Activated T-helper 17 cell treated with anti-CD3 and anti-CD28 coated beads, Interleukin-2, amount 50 U/mL, for 72 hours (primary cell): ENCODE data around the gene HYAL2. TPM values are rescaled to one million over a fixed set of nuclear protein-coding genes. Genes with fewer than 3 reads are reported as not detected.

Experiments used
- ATAC-seq: fragments of 150-1000 bp; cut with Tn5 transposase; replicated peaks from 2 replicates; pipeline ENCODE4 v1.10.0; 2021; ENCODE audit warnings: mild to moderate bottlenecking, moderate library complexity
- H3K27ac Mint-ChIP-seq: one replicate; pipeline ENCODE4 v1.8.0; 2022; ENCODE audit warnings: mixed read lengths
- H3K27me3 Mint-ChIP-seq: one replicate; pipeline ENCODE4 v1.8.0; 2022; ENCODE audit warnings: mixed read lengths
- H3K36me3 Mint-ChIP-seq: one replicate; pipeline ENCODE4 v1.8.0; 2022; ENCODE audit warnings: low read depth, mild to moderate bottlenecking, mixed read lengths
- H3K4me1 Mint-ChIP-seq: one replicate; pipeline ENCODE4 v1.8.0; 2022; ENCODE audit warnings: mixed read lengths
- H3K4me3 Mint-ChIP-seq: one replicate; pipeline ENCODE4 v1.8.0; 2022; ENCODE audit warnings: mild to moderate bottlenecking, mixed read lengths
- H3K9me3 Mint-ChIP-seq: one replicate; pipeline ENCODE4 v1.8.0; 2022; ENCODE audit warnings: mixed read lengths
- total RNA-seq, 2 donors: library from RNA; stranded (reverse); gene quantifications; one replicate each; pipeline ENCODE4 v1.2.3, GENCODE V29; 2022

The HYAL2 gene
- total RNA-seq, 2 donors from 2014 or later, result 5.1 to 8.5 TPM

DNA sequence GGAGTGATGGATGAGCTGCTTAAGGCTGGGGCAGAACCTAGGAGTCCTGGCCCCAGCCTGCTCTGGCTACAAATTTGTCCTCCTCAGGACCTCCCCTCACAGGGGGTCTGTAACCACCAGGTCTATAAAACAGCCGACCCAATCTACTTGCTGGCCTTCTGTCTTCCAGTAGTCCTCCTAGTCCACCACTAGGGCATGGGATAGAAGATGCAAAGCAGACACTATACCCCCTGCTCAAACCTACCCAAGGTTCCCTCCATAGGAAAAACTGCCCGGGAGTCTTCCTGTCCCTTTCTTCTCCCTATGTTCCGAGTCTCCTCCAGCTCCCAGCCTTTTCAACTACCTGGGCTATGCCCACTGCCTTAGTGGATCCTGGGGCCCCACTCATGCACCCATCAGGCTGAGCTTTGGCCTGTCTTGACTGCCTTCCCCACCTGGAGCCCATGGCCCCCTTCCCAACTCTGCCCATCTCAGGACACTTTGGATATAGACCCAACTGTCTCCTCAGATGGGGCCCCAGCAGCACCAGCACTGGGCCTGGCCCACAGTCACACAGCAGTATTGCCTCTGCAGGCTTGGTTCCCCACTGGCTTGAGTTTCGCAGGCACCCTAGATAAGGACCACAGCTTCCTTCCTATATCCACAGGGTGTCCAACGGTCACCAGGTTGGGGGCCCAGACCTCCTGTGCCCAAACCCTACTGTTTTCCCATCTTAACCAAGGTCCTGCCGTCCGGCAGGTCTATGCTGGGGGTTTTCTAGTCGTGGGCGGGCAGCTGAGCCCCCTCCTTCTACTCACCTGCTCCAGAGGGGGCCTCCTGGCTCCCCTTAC is 24.4 kb downstream of the HYAL2 start:
- H3K27me3 Mint-ChIP-seq, result no peaks in the 10 kb centered on the region
- peak overlapping the region; percentile 94 for H3K27ac Mint-ChIP-seq
- H3K4me1 Mint-ChIP-seq, result peaks cover 8% of the 10 kb centered on the region
- ATAC-seq, result no peak
- no peaks in the 10 kb centered on the region for H3K36me3 Mint-ChIP-seq
- H3K4me3 Mint-ChIP-seq, result peak overlapping the region; percentile 98
- H3K9me3 Mint-ChIP-seq, result no peaks in the 10 kb centered on the region

DNA sequence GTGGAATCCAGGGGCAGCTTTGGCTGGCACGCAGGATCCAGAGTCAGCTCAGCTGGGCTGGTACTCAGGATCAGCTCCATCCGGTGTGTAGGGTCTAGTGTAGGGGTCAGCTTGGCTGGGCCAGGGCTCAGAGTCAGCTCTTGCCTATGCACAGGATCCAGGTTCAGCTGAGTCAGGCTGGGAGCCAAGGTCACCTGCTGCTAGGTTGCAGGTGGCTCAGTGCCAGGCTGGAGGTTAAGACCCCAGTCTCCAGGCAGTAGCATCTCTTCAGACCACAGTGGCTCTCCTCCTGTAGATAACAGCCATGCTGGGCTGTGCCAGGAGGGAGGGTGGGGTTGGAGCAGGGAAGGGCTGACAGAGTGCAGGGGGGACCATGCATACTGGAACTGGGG is 25.2 kb downstream of the HYAL2 start:
- H3K36me3 Mint-ChIP-seq, result no peaks in the 10 kb centered on the region
- no peak overlapping the region for H3K27ac Mint-ChIP-seq
- H3K4me3 Mint-ChIP-seq, result peak overlapping the region; percentile 98
- H3K9me3 Mint-ChIP-seq, result no peaks in the 10 kb centered on the region
- no peaks in the 10 kb centered on the region for H3K27me3 Mint-ChIP-seq
- ATAC-seq, result no peak
- peaks cover 15% of the 10 kb centered on the region for H3K4me1 Mint-ChIP-seq

- Mint-ChIP-seq H3K4me3 (peak overlapping the region; percentile 98), H3K4me1 (peaks cover 16% of the 10 kb centered on the region), H3K27ac (no peak overlapping the region), H3K9me3 (no peaks in the 10 kb centered on the region), H3K36me3 (no peaks in the 10 kb centered on the region), H3K27me3 (no peaks in the 10 kb centered on the region)
- no peak for ATAC-seq
Measured at GRCh38 chr3:50296721-50297383, 25.7 kb downstream of the HYAL2 start.

GRCh38 chr3:50295553-50296431 is 26.8 kb downstream of the HYAL2 start:
- Mint-ChIP-seq H3K4me1 (peaks cover 22% of the 10 kb centered on the region), H3K36me3 (peaks cover 10% of the 10 kb centered on the region), H3K27me3 (no peaks in the 10 kb centered on the region), H3K9me3 (no peaks in the 10 kb centered on the region), H3K4me3 (no peak overlapping the region), H3K27ac (no peak overlapping the region)
- no peak for ATAC-seq

DNA sequence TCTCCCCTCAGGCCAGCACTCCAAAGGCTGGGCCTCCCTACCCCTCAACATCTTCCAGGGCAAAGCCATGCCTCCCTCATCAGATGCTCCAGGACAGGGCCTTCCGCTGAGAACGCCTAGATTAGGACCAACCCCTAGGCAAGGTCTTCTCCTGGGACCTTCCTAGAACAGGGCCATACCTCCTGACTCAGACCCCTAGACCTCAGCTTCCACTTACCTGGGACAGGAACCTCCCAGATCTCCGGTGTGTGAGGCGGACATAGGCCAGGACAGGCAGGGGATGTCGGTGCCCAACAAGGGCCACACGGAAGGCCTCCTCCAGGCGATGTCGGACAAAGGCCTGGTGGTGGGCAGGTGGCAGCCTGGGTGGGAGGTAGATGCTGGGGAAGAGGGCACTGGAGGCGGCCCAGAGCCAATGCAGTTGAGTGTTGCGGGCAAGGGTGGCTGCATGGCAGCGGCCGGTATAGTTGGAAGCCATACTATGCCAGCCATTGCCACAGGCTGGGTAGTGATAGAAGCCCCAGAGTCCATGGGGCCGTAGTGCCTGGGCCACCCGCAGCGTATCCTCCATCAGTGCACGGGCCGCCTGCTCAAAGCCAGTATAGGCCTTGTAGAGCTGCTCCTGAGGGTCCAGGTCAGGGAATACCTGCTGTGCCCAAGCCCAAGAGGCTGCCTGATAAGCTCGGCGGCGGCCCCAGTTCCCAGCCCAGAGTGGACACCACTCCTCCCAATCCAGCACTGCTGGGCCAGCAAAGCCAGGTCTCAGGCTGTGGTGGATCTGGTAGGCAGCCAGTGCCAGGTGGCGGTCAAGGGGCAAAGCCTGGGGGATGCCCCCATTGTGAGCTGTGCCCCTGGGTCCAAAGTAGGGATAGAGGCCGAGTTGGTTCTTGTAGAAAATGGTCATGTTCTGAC is 27.8 kb downstream of the HYAL2 start:
- peaks cover 14% of the 10 kb centered on the region for H3K4me1 Mint-ChIP-seq
- no peaks in the 10 kb centered on the region for H3K9me3 Mint-ChIP-seq
- no peak overlapping the region for H3K4me3 Mint-ChIP-seq
- H3K27ac Mint-ChIP-seq, result no peak overlapping the region
- ATAC-seq, result no peak
- no peaks in the 10 kb centered on the region for H3K27me3 Mint-ChIP-seq
- H3K36me3 Mint-ChIP-seq, result peaks cover 18% of the 10 kb centered on the region

GRCh38 chr3:50294089-50294488 is 28.5 kb downstream of the HYAL2 start:
- peaks cover 25% of the 10 kb centered on the region for H3K36me3 Mint-ChIP-seq
- peak overlapping the region; percentile 89 for H3K4me3 Mint-ChIP-seq
- H3K27me3 Mint-ChIP-seq, result no peaks in the 10 kb centered on the region
- H3K27ac Mint-ChIP-seq, result no peak overlapping the region
- H3K4me1 Mint-ChIP-seq, result peaks cover 14% of the 10 kb centered on the region
- ATAC-seq, result no peak
- no peaks in the 10 kb centered on the region for H3K9me3 Mint-ChIP-seq

- Mint-ChIP-seq H3K27me3 (no peaks in the 10 kb centered on the region), H3K36me3 (peaks cover 33% of the 10 kb centered on the region), H3K9me3 (no peaks in the 10 kb centered on the region), H3K4me3 (peak overlapping the region; percentile 89), H3K4me1 (peaks cover 14% of the 10 kb centered on the region), H3K27ac (peak overlapping the region; percentile 90)
- no peak for ATAC-seq
Measured at GRCh38 chr3:50293079-50293801, 29.3 kb downstream of the HYAL2 start.

GRCh38 chr3:50292159-50293078 is 30.1 kb downstream of the HYAL2 start, which contains the start of gene IFRD2:
TSS of gene IFRD2 (minus strand) at chr3:50292429. CDS start at chr3:50292274, 155 bp downstream.
- Mint-ChIP-seq H3K4me1 (peaks cover 14% of the 10 kb centered on the region), H3K4me3 (peak within 1 kb of the TSS; percentile 89), H3K27me3 (no peaks in the 10 kb centered on the region), H3K36me3 (peaks cover 42% of the 10 kb centered on the region), H3K9me3 (no peaks in the 10 kb centered on the region), H3K27ac (peak within 1 kb of the TSS; percentile 96)
- ATAC-seq, result peak; percentile 99

GRCh38 chr3:50290161-50290641 is 32.3 kb downstream of the HYAL2 start:
- Mint-ChIP-seq H3K27ac (no peak overlapping the region), H3K27me3 (no peaks in the 10 kb centered on the region), H3K4me1 (peaks cover 14% of the 10 kb centered on the region), H3K36me3 (peaks cover 47% of the 10 kb centered on the region), H3K4me3 (peak overlapping the region; percentile 89), H3K9me3 (no peaks in the 10 kb centered on the region)
- no peak for ATAC-seq

- no peak for ATAC-seq
- H3K4me1 Mint-ChIP-seq, result peaks cover 14% of the 10 kb centered on the region
- H3K27me3 Mint-ChIP-seq, result no peaks in the 10 kb centered on the region
- H3K4me3 Mint-ChIP-seq, result peak overlapping the region; percentile 89
- H3K9me3 Mint-ChIP-seq, result no peaks in the 10 kb centered on the region
- peaks cover 47% of the 10 kb centered on the region for H3K36me3 Mint-ChIP-seq
- H3K27ac Mint-ChIP-seq, result no peak overlapping the region
Measured at GRCh38 chr3:50289130-50289529, 33.4 kb downstream of the HYAL2 start.

GRCh38 chr3:50288387-50289007 is 34.0 kb downstream of the HYAL2 start:
- Mint-ChIP-seq H3K27me3 (no peaks in the 10 kb centered on the region), H3K36me3 (peaks cover 47% of the 10 kb centered on the region), H3K4me1 (peaks cover 14% of the 10 kb centered on the region), H3K27ac (no peak overlapping the region), H3K4me3 (no peak overlapping the region), H3K9me3 (no peaks in the 10 kb centered on the region)
- ATAC-seq, result no peak

DNA sequence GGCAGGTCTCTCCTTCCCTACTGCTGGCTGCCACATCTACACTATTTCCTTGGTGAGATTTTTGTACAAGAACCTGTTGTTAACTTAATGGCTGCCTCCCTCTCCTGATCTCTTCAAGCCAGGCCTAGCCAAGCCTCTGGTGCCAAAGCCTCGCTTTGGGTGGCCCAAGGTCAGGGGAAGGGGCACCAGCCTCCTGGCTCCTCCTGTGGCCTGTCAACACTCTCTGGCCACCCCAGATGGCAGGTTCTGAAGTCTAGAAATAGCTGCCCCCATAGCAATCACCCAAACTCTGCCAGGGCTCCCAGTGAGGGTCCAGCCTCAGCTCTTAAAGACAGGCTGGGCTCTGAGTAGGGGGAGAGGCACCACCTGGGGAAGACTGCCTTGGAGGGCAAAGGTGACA is 35.3 kb downstream of the HYAL2 start:
- no peaks in the 10 kb centered on the region for H3K27me3 Mint-ChIP-seq
- H3K4me3 Mint-ChIP-seq, result no peak overlapping the region
- H3K27ac Mint-ChIP-seq, result no peak overlapping the region
- H3K4me1 Mint-ChIP-seq, result peaks cover 6% of the 10 kb centered on the region
- H3K9me3 Mint-ChIP-seq, result no peaks in the 10 kb centered on the region
- H3K36me3 Mint-ChIP-seq, result peaks cover 47% of the 10 kb centered on the region
- ATAC-seq, result no peak
